K562 (cell line): ENCODE measurements around the gene BRPF1. TPM values are rescaled to one million over a fixed set of nuclear protein-coding genes. Genes with fewer than 3 reads are reported as not detected.

Experiments used
- ATAC-seq: fragments of 200-7000 bp; cut with Tn5 transposase; 3 replicates; pipeline ENCODE4 v1.9.1; 2020; ENCODE audit warnings: moderate library complexity
- BruUV-seq: library from RNA; stranded (reverse); fragments of 400-500 nt; replicated peaks from 2 replicates; lab custom pipeline; 2021; lab: Mats Ljungman, UMichigan
- CTCF ChIA-PET: fragments of 300-600 bp; formaldehyde crosslinking; extraction: SDS; loops from one replicate; lab custom pipeline; 2021; ENCODE audit warnings: low intra/inter-chr PET ratio; lab: Yijun Ruan, JAX
- POLR2A ChIA-PET: fragments of 300-600, 350-650 bp; sonication (Branson Sonifier 250); formaldehyde crosslinking; extraction: SDS; loops from one replicate; lab custom pipeline; 2021; ENCODE audit warnings: antibody characterized with exemption, inconsistent platforms; lab: Yijun Ruan, JAX
- DNase-seq, 4 experiments: peaks; one replicate each; pipeline versions ENCODE4 v3.0.0 to v3.0.0-alpha.2; 2011 to 2018; ENCODE audit warnings: low spot score in 3 of 4, mixed read lengths in 3 of 4; ENCODE audit errors: extremely low read depth in 1 of 4
- FAIRE-seq: peaks from 2 replicates; lab custom pipeline; 2011; peaks lifted over from hg19 to GRCh38; lab: Jason Lieb, UNC
- H2AFZ ChIP-seq: 2 replicates; pipeline ENCODE4 v1.6.0; 2011; ENCODE audit warnings: low read depth, low read length, control low read depth, inconsistent platforms
- H3K27ac ChIP-seq: fragments of 200-600 bp; 3 replicates; pipeline ENCODE4 v1.8.0; 2011; ENCODE audit warnings: low read depth, mild to moderate bottlenecking, control low read depth, inconsistent platforms, low read length, moderate library complexity, mixed read lengths; ENCODE audit errors: extremely low read depth
- H3K27me3 ChIP-seq, 2 experiments: fragments of 300-600 bp in 1 of 2; 2 replicates in 1 of 2; 3 replicates in 1 of 2; pipeline versions ENCODE4 v1.6.0 to v1.8.0; 2011; ENCODE audit warnings: inconsistent platforms in 2 of 2, low read length in 2 of 2, mild to moderate bottlenecking in 1 of 2, mixed read lengths in 1 of 2, moderate library complexity in 1 of 2; ENCODE audit not compliant: control insufficient read depth in 2 of 2, insufficient read depth in 2 of 2
- H3K36me3 ChIP-seq: fragments of 300-600 bp; 3 replicates; pipeline ENCODE4 v1.8.0; 2011; ENCODE audit warnings: mild to moderate bottlenecking, low read length, inconsistent platforms; ENCODE audit not compliant: control insufficient read depth, insufficient read depth
- H3K4me1 ChIP-seq, 2 experiments: fragments of 200-600 bp in 1 of 2; replicated peaks in 1 of 2; 2 replicates in 1 of 2; 3 replicates in 1 of 2; pipeline versions ENCODE4 v1.5.1 to v1.8.0; 2011; ENCODE audit warnings: inconsistent platforms in 2 of 2, low read length in 2 of 2, mild to moderate bottlenecking in 1 of 2, mixed read lengths in 1 of 2, moderate library complexity in 1 of 2; ENCODE audit not compliant: control insufficient read depth in 2 of 2, insufficient read depth in 2 of 2
- H3K4me2 ChIP-seq: 2 replicates; pipeline ENCODE4 v1.6.1; 2011; ENCODE audit warnings: low read length, control low read depth, inconsistent platforms, mixed read lengths; ENCODE audit not compliant: insufficient read depth
- H3K4me3 ChIP-seq: fragments of 200-600 bp; sonication (generic), shearing (Covaris generic); 2 replicates; pipeline ENCODE4 v1.5.1; 2016; ENCODE audit warnings: control low read depth, inconsistent platforms
- H3K79me2 ChIP-seq: fragments of 200-600 bp; 3 replicates; pipeline ENCODE4 v1.8.0; 2011; ENCODE audit warnings: low read length, inconsistent platforms; ENCODE audit not compliant: control insufficient read depth, insufficient read depth
- H3K9ac ChIP-seq, 2 experiments: 2 replicates each; pipeline versions ENCODE4 v1.6.0 to v1.6.1; 2011; ENCODE audit warnings: low read depth in 2 of 2, low read length in 2 of 2, control low read depth in 1 of 2, inconsistent platforms in 1 of 2, mild to moderate bottlenecking in 1 of 2, mixed read lengths in 1 of 2; ENCODE audit not compliant: insufficient read depth in 1 of 2
- H3K9me1 ChIP-seq: one replicate; pipeline ENCODE4 v1.6.0; 2011; ENCODE audit warnings: inconsistent platforms, mild to moderate bottlenecking, low read length, moderate library complexity; ENCODE audit not compliant: control insufficient read depth, insufficient read depth
- H3K9me3 ChIP-seq: replicated peaks from 2 replicates; pipeline ENCODE4 v1.5.1; 2011; ENCODE audit warnings: low read depth, low read length, inconsistent platforms; ENCODE audit not compliant: control insufficient read depth, insufficient read depth
- H4K20me1 ChIP-seq: replicated peaks from 2 replicates; pipeline ENCODE4 v1.6.1; 2011; ENCODE audit warnings: low read length, inconsistent platforms, mixed read lengths; ENCODE audit not compliant: control insufficient read depth, insufficient read depth
- CREM ChIP-seq: IDR thresholded peaks from 2 replicates; pipeline ENCODE4 v1.6.1; 2014; ENCODE audit warnings: antibody characterized with exemption, low read depth
- GABPB1 ChIP-seq: sonication (generic); formaldehyde crosslinking; IDR thresholded peaks from 2 replicates; pipeline ENCODE4 v1.8.0; 2022; ENCODE audit warnings: mild to moderate bottlenecking, missing genetic modification reagents
- ZBTB40 ChIP-seq, 2 experiments: fragments of 450-650 bp in 1 of 2; sonication (generic) in 1 of 2; formaldehyde crosslinking in 1 of 2; IDR thresholded peaks; 2 replicates each; pipeline versions ENCODE4 v1.7.1 to v1.9.0; 2016 to 2022; ENCODE audit warnings: inconsistent platforms in 1 of 2, mild to moderate bottlenecking in 1 of 2, missing genetic modification reagents in 1 of 2
- WGBS: fragments of 100-300 bp; shearing (Covaris generic); methylation state at CpG from one replicate; pipeline ENCODE4 v1.1.6; 2016; ENCODE audit warnings: low coverage, mixed read lengths; ENCODE audit not compliant: insufficient coverage; ENCODE audit errors: missing lambda C conversion rate; 5-methylcytosine and 5-hydroxymethylcytosine counted together
- in situ Hi-C: fragments of 300-500 bp; cut with MboI; formaldehyde crosslinking; loops from 4 replicates; pipeline ENCODE4 v1.15.0; 2018; ENCODE audit warnings: inconsistent platforms, mixed read lengths
- intact Hi-C: fragments of 100-400 bp; cut with micrococcal nuclease; formaldehyde crosslinking; loops from 2 replicates; pipeline ENCODE4 v1.14.2; 2022
- polyA plus RNA-seq, 8 experiments: library from polyadenylated mRNA; depleted of rRNA in 4 of 8; stranded (reverse) in 5 of 8; unstranded in 3 of 8; fragments of >200 nt; fragmentation: Nextera tagmentation in 2 of 8; fragmentation: Illumina TruSeq in 1 of 8; extraction: Ambion mirVana in 2 of 8; extraction: Trizol in 1 of 8; gene quantifications; 2 replicates each; pipeline versions ENCODE4 v1.2.1 to v1.2.3, GENCODE V29; 2011 to 2014; ENCODE audit warnings: inconsistent platforms in 1 of 8, missing spikeins in 1 of 8
- total RNA-seq, 7 experiments: library from RNA; depleted of rRNA in 6 of 7; stranded (reverse); fragments of >200 nt in 6 of 7; fragmentation: Illumina TruSeq in 2 of 7; extraction: Trizol in 2 of 7; gene quantifications; 2 replicates each; pipeline versions ENCODE4 v1.2.1 to v1.2.3, GENCODE V29; 2011 to 2021; ENCODE audit warnings: low replicate concordance in 1 of 7

Gene BRPF1
- total and polyA plus RNA-seq, 9 of the 15 experiments (the other 6 are each of a cell fraction or from before 2014, with no cell fraction given): 1.1 to 40.2 (median 23.5) TPM

DNA sequence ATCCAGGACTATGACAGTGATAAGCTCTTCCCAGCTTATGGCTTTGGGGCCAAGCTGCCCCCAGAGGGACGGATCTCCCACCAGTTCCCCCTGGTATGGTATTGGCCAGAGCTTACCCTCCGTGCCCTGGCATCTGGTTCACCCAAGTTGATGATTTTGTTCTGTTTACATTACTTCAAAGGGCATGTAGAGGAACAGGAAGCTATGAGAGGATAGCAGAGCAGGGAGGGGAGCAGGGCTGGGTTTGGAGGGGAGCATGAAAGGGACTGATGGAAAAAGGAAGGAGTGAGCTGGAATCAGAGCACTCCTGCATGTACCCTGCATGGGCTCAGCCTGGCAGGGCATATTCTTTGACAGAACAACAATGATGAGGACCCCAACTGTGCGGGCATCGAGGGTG, 13.4 kb upstream of the BRPF1 start:
- Histone ChIP-seq H3K9me3 (no peaks in the 10 kb centered on the region), H3K27me3 (peaks cover 17 to 19% of the 10 kb centered on the region in 2 experiments; a peak in 4 of 5 replicates), H3K27ac (no peak overlapping the region), H2AFZ (no peak overlapping the region), H3K79me2 (no peaks in the 10 kb centered on the region), H3K9ac (no peak overlapping the region), H3K9me1 (no peaks in the 10 kb centered on the region), H3K4me2 (no peak overlapping the region), H3K4me3 (no peak overlapping the region), H3K4me1 (peaks cover 5 to 10% of the 10 kb centered on the region in 2 experiments; a peak in 4 of 5 replicates), H3K36me3 (no peaks in the 10 kb centered on the region), H4K20me1 (no peaks in the 10 kb centered on the region)
- ATAC-seq (no peak), FAIRE-seq (no peak), DNase-seq (no peak)
- WGBS: 3% methylated on average over 4 of the region's 4 CpGs
- BruUV-seq: no TSS peak
- TF ChIP-seq GABPB1: no peak
- no peak for TF ChIP-seq ZBTB40 (IDR thresholded peaks at IDR 0.05)
- no peak for TF ChIP-seq ZBTB40 (CRISPR knock-in tag; IDR thresholded peaks at IDR 0.05)
- no peak for TF ChIP-seq CREM
- intact Hi-C loops (loop anchor here (5.0 to 10.0 kb wide), 7 partner anchors 74 to 363 kb away; partner anchors contain the start of genes ARPC4, CRELD1, FANCD2 and RPUSD3), in situ Hi-C loops (no loop called here)
- ChIA-PET POLR2A (interaction anchor here (0.6 to 1.1 kb wide), 4 partner anchors 9 to 1319 kb away, joined by 3 to 4 read pairs (median 3); no protein-coding TSS in a partner anchor), CTCF (no interaction called here)
